Effector CD4-positive, alpha-beta T cell (primary cell): ENCODE data around the gene SELENOP.

Source experiments
- DNase-seq: peaks from one replicate; pipeline ENCODE4 v3.0.0-alpha.2; 2020

Gene SELENOP

DNA sequence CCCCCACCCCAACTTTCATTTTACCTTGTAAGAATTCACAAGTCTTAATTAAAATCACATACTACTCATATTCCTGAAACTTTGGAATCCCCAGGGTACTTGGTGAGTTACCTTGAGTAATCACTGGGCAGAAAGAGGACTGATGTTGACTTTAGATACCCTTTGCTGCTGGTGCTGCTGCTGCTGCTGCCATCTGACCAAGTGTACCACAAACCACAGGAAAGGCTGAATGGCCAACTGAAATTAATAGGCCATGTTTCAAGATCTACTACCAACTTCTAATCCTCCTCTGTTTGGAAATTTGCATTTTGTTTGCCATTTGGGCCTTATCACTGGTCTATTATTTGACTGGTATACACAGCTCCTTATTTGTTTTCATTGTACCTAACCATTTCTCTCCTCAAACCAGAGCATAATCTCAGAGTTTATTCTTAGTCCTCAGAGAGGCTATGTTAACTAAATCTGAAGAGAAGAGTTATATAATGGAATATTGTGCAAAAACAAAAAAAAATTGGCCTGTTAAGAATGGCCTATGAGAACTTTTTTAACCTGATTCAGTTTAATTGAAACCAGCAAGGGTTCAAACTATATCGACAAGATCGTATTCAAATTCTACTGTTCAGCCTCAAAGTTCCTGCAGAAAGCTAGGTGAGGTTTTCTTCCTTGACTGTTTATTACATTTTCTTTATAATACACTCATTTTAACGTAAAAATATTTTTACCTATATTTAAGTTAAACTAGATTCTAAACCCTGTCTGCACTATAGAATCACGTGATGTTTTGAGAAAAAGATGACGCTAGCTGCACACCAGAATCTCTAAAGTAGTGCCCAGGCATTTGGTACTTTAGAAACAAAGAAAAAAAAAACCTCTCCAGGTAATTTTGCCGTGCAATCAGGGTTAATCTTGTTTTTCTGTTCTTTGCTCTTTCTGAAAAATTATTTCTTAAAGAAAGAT is 13.1 kb downstream of the SELENOP start:
- no peak for DNase-seq

DNA sequence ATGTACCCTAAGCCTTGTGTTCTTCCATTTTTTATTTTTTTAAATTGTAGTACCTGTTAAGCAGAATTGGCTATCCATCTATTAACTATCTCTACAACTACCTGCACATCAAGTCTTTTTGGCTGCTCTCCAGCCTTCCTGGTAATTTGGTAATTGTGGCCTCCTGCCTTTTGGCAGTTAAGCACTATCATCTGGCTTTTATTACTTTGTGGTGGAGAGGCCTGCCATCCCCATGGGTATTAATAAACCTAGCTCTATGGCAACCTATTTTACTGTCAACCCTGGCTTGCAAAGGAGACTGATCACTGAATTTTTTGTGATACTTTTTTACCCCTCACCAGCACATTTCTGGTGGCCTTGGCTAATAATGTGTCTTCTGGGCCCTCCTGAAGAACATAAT is 20.5 kb downstream of the SELENOP start:
- DNase-seq: no peak

GRCh38 chr5:42787845-42788244 is 23.8 kb downstream of the SELENOP start:
- no peak for DNase-seq

DNA sequence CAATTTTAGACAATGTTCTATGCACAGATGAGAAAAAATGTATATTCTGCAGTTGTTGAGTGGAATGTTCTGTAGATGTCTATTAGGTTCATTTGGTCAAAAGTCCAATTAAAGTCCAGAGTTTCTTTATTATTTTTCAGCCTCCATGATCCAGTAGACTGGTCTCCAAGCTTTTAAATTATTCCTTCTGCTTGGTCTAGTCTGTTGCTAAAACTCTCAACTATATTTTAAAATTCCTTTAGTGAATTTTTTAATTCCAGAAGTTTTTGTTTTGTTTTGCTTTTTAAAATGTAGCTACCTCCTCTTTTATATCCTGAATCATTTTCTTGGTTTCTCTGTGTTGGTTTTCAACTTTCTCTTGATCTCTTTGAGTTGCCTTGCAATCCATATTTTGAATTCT is 24.6 kb downstream of the SELENOP start:
- no peak for DNase-seq

DNA sequence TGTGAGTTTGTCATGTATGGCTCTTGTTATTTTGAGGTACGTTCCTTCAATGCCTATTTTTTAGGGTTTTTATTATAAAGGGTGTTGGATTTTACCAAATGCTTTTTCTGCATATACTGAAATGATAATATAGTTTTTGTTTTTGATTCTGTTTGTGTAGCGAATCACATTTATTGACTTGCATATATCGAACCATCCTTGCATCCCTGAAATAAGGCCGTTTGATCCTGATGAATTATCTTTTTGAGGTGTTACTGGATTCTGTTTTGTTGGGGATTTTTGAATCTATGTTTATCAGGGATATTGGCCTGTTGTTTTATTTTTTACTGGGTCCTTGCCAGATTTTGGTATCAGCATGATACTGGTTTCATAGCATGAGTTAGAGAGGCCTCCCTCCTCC is 25.9 kb downstream of the SELENOP start:
- DNase-seq: no peak

- DNase-seq: no peak
Measured at GRCh38 chr5:42784132-42784531, 27.6 kb downstream of the SELENOP start.

- DNase-seq: no peak
Measured at GRCh38 chr5:42781584-42781983, 30.1 kb downstream of the SELENOP start.

DNA sequence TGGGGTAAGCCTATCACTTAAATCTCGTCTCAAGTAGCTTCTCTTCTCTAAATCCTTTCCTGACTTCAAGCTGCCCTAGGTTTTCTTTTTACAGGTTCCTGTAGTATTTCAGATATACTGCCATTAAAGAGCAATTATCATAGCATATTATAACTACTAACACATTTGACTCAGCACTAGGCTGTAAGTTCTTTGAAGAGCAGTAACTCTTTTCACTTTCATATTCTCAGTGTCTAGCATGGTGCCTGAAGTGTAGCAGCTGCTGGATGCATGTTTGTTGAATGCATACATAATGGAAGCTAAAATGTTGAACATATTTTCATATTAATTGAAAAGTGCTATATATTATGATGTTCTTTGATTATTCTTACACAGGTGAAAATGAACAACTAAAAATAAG is 32.6 kb downstream of the SELENOP start:
- DNase-seq: no peak

- no peak for DNase-seq
Measured at GRCh38 chr5:42772265-42772993, 39.3 kb downstream of the SELENOP start.

GRCh38 chr5:42770003-42770402 is 41.7 kb downstream of the SELENOP start:
- no peak for DNase-seq

DNA sequence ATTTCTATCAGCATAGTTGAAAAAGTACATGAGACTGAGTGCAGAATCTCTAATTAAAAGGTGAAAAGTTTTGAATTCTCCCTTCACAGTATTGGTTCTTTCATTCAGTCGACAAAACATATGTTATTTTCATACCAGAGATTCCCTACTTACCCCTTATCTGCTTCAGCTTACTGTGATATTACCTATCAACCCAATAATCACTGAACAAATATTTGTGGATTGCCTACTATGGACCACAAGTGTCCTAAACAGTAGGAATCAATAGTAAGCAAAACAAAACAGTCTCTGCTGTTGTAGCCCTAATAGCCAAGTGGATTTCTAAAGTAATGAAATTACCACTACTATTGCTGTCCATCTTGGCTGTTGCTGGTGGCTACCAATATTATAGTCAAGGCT is 43.6 kb downstream of the SELENOP start:
- no peak for DNase-seq

DNA sequence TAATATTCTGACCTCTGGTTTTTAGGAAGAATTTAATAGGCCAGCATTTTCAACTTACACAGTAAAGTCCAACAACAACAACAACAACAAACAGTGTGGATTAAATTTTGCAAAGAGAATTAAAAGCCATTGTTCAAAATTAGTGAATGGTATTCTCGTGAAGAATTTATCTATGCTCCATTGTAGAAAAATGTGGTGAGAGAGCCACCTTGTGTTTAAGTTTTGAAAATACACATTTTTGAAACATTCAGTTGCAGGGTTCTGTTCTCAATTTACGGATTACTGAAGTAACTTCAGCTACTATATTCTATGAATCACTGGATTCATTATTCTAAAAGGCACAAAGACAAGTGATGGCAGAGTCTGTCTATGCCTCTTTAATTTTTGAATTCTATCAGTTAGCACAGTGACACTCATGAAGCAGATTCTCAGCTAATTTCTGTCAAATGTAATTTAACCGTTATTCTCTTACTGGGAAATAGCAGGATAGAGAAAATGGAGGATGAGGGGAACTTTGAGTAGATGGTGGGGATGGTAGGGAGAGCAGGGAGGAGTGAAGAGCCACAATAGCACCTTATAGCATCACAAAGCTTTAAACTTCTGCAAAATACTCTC is 44.1 kb downstream of the SELENOP start:
- no peak for DNase-seq

DNA sequence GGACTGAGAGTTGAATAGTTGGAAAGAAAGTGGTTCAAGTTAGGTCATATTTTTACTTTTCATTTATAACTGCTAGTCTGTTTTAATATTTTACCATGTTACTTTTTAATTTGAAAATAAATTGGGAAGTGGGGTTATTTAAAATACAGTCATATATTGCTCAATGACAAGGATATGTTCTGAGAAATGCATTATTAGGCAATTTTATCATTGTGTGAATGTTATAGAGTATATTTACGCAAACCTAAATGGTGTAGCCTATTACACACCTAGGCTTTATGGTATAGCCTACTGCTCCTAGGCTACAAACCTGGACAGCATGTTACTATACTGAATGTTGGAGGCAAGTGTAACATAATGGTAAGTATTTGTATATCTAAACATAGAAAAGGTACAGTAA is 49.9 kb downstream of the SELENOP start:
- DNase-seq: no peak

DNA sequence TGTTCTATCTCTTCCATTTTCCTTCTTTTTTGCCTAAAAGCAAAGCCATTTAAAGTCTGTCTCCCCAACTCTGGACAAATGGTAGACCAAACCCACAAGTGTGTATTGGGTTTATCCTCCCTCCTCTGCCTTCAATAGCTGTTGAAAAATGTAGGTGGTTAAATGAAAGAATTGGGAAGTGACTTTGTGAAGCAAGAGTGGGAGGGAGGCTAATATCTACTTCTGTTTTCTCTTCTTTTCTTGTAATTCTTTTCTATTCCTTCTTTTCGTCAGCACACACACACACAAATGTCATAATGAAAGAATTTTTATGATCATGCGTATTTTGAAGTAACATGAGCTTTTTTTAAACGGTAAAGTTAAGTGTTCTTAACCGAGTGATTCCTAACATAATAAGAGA is 51.3 kb downstream of the SELENOP start:
- no peak for DNase-seq

DNA sequence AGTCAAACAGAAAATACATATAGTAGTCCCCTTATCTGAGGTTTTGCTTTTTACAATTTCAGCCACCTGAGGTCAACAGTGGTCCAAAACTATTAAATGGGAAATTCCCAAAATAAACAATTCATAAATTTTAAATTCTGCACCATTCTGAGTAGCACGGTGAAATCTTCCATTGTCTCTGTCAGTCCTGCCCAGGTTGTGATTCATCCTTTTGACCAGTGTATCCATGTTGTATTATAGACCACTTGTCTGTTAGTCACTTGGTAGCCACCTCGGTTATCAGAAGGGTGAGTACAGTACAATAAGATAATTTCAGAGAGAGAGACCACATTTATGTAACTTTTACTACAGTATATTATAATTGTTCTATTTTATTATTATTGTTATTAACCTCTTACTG is 52.2 kb downstream of the SELENOP start:
- no peak for DNase-seq

DNA sequence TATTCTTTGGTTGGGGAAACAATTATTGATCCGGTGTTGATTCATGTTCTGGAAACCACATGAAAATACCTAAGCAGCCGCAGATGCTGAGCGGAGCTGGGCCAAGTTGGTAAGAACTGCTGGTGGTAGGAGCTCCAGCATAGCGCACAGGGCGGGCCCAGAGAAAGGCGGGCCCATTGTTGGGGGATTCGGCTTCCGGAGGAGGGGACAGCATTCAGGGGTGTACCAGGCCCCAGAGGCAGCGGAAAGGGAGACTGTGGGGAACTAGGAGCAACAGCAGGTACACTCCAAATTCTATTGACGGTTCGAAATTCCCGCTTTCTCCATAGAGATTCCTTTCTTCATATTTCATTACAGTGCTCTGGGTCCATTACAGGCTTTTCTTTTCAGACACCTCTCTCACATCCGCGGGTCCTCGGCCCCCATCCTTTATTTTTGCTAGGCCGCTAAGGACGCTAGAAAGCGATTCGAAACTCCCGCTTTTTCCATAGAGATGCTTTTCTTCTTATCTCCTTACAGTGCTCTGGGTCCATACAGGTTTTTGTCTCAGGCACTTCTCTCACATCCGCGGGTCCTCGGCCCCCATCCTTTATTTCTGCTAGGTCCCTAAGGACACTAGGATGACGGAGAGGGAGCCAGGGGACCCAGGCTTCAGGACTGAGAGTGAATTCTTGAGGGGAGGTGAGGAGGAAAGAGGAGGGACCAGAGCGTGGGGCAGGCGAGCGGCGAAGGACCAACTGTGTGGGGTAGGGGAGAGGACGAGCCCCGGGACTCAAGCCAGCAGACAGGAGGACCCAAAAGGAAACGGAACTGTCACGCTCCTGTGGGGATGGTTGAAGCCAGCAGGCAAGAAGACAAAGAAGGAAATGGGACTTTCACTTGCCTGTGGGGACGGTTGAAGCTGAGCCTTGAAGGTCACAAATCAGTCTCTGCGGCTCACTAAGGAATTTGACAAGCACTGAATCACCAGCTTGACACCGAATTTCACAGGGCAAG is 54.8 kb downstream of the SELENOP start, which contains the start of gene CCDC152:
Gene CCDC152 (plus strand): TSS at position 213 of the 996 bp plus-strand sequence. CDS start 2,304 bp downstream, outside the sequence.
- peak; percentile 7 for DNase-seq

DNA sequence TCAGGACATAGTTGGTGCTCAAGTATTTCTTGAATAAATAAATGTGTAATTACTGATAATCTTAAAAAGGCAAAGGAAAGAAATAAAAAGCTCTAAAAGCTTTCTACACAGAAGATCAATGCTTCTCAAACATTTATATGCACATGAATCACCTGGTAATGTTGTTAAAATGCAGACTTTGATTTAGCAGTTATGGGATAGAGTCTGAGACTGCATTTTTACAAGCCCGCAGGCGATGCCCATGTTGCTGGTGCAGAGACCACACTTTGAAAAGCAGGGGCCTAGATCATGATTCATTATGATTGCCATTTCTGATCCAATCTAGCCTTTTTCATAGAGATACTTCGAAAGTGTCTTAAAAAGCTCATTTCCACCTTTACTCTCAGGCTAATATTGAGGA is 58.6 kb downstream of the SELENOP start:
- DNase-seq: no peak

- DNase-seq: no peak
Measured at GRCh38 chr5:42751044-42751443, 60.6 kb downstream of the SELENOP start.

DNA sequence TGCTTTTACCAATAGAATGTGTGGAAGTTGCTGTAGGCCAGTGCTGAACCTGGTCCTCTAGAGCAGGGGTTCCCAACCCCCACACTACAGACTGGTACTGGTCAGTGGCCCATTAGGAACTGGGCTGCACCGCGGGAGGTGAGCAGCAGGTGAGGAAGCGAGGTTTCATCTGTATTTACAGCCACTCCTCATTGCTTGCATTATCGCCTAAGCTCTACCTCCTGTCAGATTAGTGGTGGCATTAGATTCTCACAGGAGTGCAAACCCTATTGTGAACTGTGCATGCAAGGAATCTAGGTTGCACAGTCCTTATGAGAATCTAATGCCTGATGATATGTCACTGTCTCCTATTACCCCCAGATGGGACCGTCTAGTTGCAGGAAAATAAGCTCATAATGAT is 61.2 kb downstream of the SELENOP start:
- no peak for DNase-seq
